GM12878 (cell line): ENCODE results near the gene CDKN2AIPNL. TPM values are rescaled to one million over a fixed set of nuclear protein-coding genes. Genes with fewer than 3 reads are reported as not detected.
A peak's percentile ranks its signal among the peaks of the same experiment; 100 is the strongest.

Experiments used
- BCL11A ChIP-seq: IDR thresholded peaks from 2 replicates; pipeline ENCODE4 v1.6.1; 2011; ENCODE audit warnings: low read depth, low read length
- BHLHE40 ChIP-seq, 2 experiments: fragments of 450-650 bp in 1 of 2; IDR thresholded peaks; 2 replicates each; pipeline ENCODE4 v1.6.1; 2011 to 2017; ENCODE audit warnings: low read depth in 2 of 2, borderline replicate concordance in 1 of 2, improper control_type of control experiment in 1 of 2, low read length in 1 of 2, mild to moderate bottlenecking in 1 of 2
- CBFB ChIP-seq: IDR thresholded peaks from 2 replicates; pipeline ENCODE4 v1.6.1; 2016; ENCODE audit warnings: antibody characterized with exemption, low read depth
- CBX5 ChIP-seq: sonication (generic); IDR thresholded peaks from 2 replicates; pipeline ENCODE4 v1.6.1; 2016; ENCODE audit warnings: low read depth, moderate library complexity, mild to moderate bottlenecking, inconsistent platforms
- CREM ChIP-seq: IDR thresholded peaks from 2 replicates; pipeline ENCODE4 v1.6.1; 2014; ENCODE audit warnings: antibody characterized with exemption, low read depth
- CTCF ChIP-seq, 3 experiments: IDR thresholded peaks in 2 of 3; conservative IDR thresholded peaks in 1 of 3; 2 replicates each; pipeline ENCODE4 v1.5.1; 2011; ENCODE audit warnings: low read depth in 3 of 3, low read length in 3 of 3, mild to moderate bottlenecking in 3 of 3, control low read depth in 2 of 3, moderate library complexity in 2 of 3, inconsistent platforms in 1 of 3, mixed read lengths in 1 of 3; ENCODE audit not compliant: control insufficient read depth in 2 of 3, insufficient read depth in 1 of 3; ENCODE audit errors: extremely low read depth in 1 of 3
- GABPA ChIP-seq: IDR thresholded peaks from 2 replicates; pipeline ENCODE4 v1.6.1; 2014; ENCODE audit warnings: antibody characterized with exemption, low read depth, mild to moderate bottlenecking, inconsistent platforms
- IKZF1 ChIP-seq: fragments of 450-650 bp; conservative IDR thresholded peaks from 2 replicates; pipeline ENCODE4 v1.6.1; 2017; ENCODE audit warnings: antibody characterized with exemption, mild to moderate bottlenecking
- IKZF2 ChIP-seq, 2 experiments: fragments of 450-650 bp; IDR thresholded peaks; 2 replicates each; pipeline ENCODE4 v1.6.1; 2017; ENCODE audit warnings: mild to moderate bottlenecking in 2 of 2, moderate library complexity in 2 of 2
- IRF3 ChIP-seq: fragments of 450-650 bp; IDR thresholded peaks from 2 replicates; pipeline ENCODE4 v1.6.1; 2014; ENCODE audit warnings: mild to moderate bottlenecking
- JUNB ChIP-seq: IDR thresholded peaks from 2 replicates; pipeline ENCODE4 v1.6.1; 2016; ENCODE audit warnings: antibody characterized with exemption, mild to moderate bottlenecking
- MAX ChIP-seq: IDR thresholded peaks from 2 replicates; pipeline ENCODE4 v1.6.1; 2012; ENCODE audit warnings: low read depth, low read length, improper control_type of control experiment
- NR2C1 ChIP-seq: fragments of 450-650 bp; IDR thresholded peaks from 2 replicates; pipeline ENCODE4 v1.6.1; 2017; ENCODE audit warnings: antibody characterized with exemption, mild to moderate bottlenecking, moderate library complexity
- NR2F1 ChIP-seq: fragments of 450-650 bp; conservative IDR thresholded peaks from 2 replicates; pipeline ENCODE4 v1.6.1; 2017; ENCODE audit warnings: mild to moderate bottlenecking
- POLR2AphosphoS2 ChIP-seq: IDR thresholded peaks from 2 replicates; pipeline ENCODE4 v1.6.1; 2011; ENCODE audit warnings: low read depth, mild to moderate bottlenecking, low read length, improper control_type of control experiment, moderate library complexity
- RB1 ChIP-seq: fragments of 450-650 bp; formaldehyde crosslinking; IDR thresholded peaks from 2 replicates; pipeline ENCODE4 v1.6.1; 2017; ENCODE audit warnings: mild to moderate bottlenecking, borderline replicate concordance
- RFX5 ChIP-seq: IDR thresholded peaks from 2 replicates; pipeline ENCODE4 v1.6.1; 2011; ENCODE audit warnings: low read depth, low read length, improper control_type of control experiment
- RUNX3 ChIP-seq: IDR thresholded peaks from 2 replicates; pipeline ENCODE4 v1.6.1; 2012; ENCODE audit warnings: low read length, inconsistent platforms
- SMARCA5 ChIP-seq: fragments of 450-650 bp; IDR thresholded peaks from 2 replicates; pipeline ENCODE4 v1.6.1; 2017; ENCODE audit warnings: mild to moderate bottlenecking
- STAT1 ChIP-seq: fragments of 450-650 bp; conservative IDR thresholded peaks from 2 replicates; pipeline ENCODE4 v1.6.1; 2014; ENCODE audit warnings: antibody characterized with exemption, mild to moderate bottlenecking
- STAT3 ChIP-seq: IDR thresholded peaks from 2 replicates; pipeline ENCODE4 v1.6.1; 2011; ENCODE audit warnings: low read depth, low read length, improper control_type of control experiment
- ZNF384 ChIP-seq: IDR thresholded peaks from 2 replicates; pipeline ENCODE4 v1.6.1; 2012; ENCODE audit warnings: low read depth, mild to moderate bottlenecking, low read length, improper control_type of control experiment, borderline replicate concordance
- ZNF592 ChIP-seq: fragments of 450-650 bp; IDR thresholded peaks from 2 replicates; pipeline ENCODE4 v1.6.1; 2017; ENCODE audit warnings: mild to moderate bottlenecking, moderate library complexity
- ZNF622 ChIP-seq: fragments of 450-650 bp; IDR thresholded peaks from 2 replicates; pipeline ENCODE4 v1.6.1; 2017; ENCODE audit warnings: mild to moderate bottlenecking, inconsistent platforms
- polyA plus RNA-seq, 11 experiments: library from polyadenylated mRNA; depleted of rRNA in 4 of 11; unstranded in 6 of 11; stranded (reverse) in 5 of 11; fragments of >200 nt; fragmentation: Nextera tagmentation in 4 of 11; fragmentation: Illumina TruSeq in 1 of 11; extraction: Ambion mirVana in 4 of 11; extraction: Trizol in 1 of 11; gene quantifications; 1 replicate in 1 of 11; 2 replicates in 10 of 11; pipeline versions ENCODE4 v1.2.1 to v1.2.3, GENCODE V29; 2011 to 2016; ENCODE audit warnings: inconsistent platforms in 2 of 11, missing spikeins in 2 of 11, low read depth in 1 of 11
- total RNA-seq, 4 experiments: library from RNA; depleted of rRNA in 3 of 4; stranded (reverse); fragments of >200 nt in 3 of 4; fragmentation: Illumina TruSeq in 1 of 4; extraction: Trizol in 1 of 4; gene quantifications; 2 replicates each; pipeline versions ENCODE4 v1.2.1 to v1.2.3, GENCODE V29; 2013 to 2021

CDKN2AIPNL gene
- total and polyA plus RNA-seq, 10 of the 15 experiments (the other 5 are each of a cell fraction or from before 2014, with no cell fraction given), result 23.5 to 72.0 (median 36.6) TPM

- TF ChIP-seq RB1 (peak; percentile 90), SMARCA5 (peak; percentile 98), CTCF (IDR thresholded peaks at IDR 0.05 in 2 of 3, conservative IDR thresholded peaks at IDR 0.05 in 1 of 3; ENCODE audit: control insufficient read depth in 2 of 3, extremely low read depth in 1 of 3, insufficient read depth in 1 of 3, low read depth in 3 of 3, low read length in 3 of 3) (peak; percentile 76 to 88 (median 81)), ZNF592 (peak; percentile 72; the same call in 1 of the 2 replicates), ZNF622 (no peak), JUNB (no peak), CBX5 (no peak), POLR2AphosphoS2 (0 out of 2 replicates have a peak, but pooled peaks have one; percentile 37), BCL11A (no peak), NR2C1 (peak; percentile 73), ZNF384 (no peak), IRF3 (0 out of 2 replicates have a peak, but pooled peaks have one; percentile 11), NR2F1 (0 out of 2 replicates have a peak, but pooled peaks have one; percentile 64), MAX (peak; percentile 83; the same call in 1 of the 2 replicates), STAT1 (0 out of 2 replicates have a peak, but pooled peaks have one; percentile 86), GABPA (no peak), RUNX3 (peak; percentile 73), CBFB (0 out of 2 replicates have a peak, but pooled peaks have one; percentile 18), CREM (peak; percentile 62; the same call in 1 of the 2 replicates), IKZF1 (peak; percentile 95), IKZF2 (IDR thresholded peaks at IDR 0.05) (0 out of 4 replicates have a peak, but pooled peaks of 1 of the 2 experiments have one; percentile 26), BHLHE40 (IDR thresholded peaks at IDR 0.05; ENCODE audit: borderline replicate concordance in 1 of 2, low read depth in 2 of 2, low read length in 1 of 2) (peak in 1 of 2 experiments; percentile 76; a peak in 2 of 4 replicates), RFX5 (no peak; the same call in 1 of the 2 replicates), STAT3 (no peak)
Observed at GRCh38 chr5:134411546-134412266, at the start of gene CDKN2AIPNL (continued).
